Transverse colon (tissue), 3 donors: ENCODE results near the gene SOAT1.

Experiments used
- CTCF ChIP-seq, 5 experiments: fragments of 200-600 bp in 3 of 5; fragments of 450-650 bp in 2 of 5; sonication (generic) in 3 of 5; IDR thresholded peaks; 1 replicate in 2 of 5; 2 replicates in 3 of 5; pipeline ENCODE4 v1.5.1; 2016 to 2017; ENCODE audit warnings: antibody characterized with exemption in 5 of 5, inconsistent platforms in 3 of 5, mild to moderate bottlenecking in 2 of 5, moderate library complexity in 1 of 5
- EP300 ChIP-seq: sonication (generic); formaldehyde crosslinking; IDR thresholded peaks from one replicate; pipeline ENCODE4 v1.6.1; 2017; ENCODE audit warnings: antibody characterized with exemption, low read depth

- no peak for TF ChIP-seq EP300
- no peak for TF ChIP-seq CTCF (IDR thresholded peaks at IDR 0.05)
These were observed 17.6 kb downstream of the SOAT1 start for GRCh38 chr1:179311149-179311700.
